Measurements from ENCODE around the gene NSUN4. TPM values are rescaled to one million over a fixed set of nuclear protein-coding genes. Genes with fewer than 3 reads are reported as not detected.
"Not testable (repeated sequence)": the region's sequence is repeated elsewhere in the genome, so short reads cannot be mapped to it uniquely, and the experiment has no call there.

Gene NSUN4
- polyA plus RNA-seq, 3 donors, result 26.9 to 31.7 (median 28.2) TPM

DNA sequence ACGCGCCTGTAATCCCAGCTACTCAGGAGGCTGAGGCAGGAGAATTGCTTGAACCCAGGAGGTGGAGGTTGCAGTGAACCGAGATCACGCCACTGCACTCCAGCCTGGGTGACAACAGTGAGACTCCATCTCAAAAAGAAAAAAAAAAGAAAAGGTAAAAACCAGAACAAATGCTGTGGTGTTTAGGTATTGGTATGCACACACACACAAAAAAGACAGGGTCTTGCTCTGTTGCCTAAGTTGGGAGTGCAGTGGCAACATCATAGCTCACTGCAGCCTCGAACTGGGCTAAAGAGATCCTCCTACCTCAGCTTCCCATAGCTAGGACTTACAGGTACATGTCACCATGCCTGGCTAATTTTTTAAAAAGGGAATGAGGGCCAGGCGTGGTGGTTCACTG, 21.3 kb upstream of the NSUN4 start:
- DNase-seq (ENCODE audit: extremely low read depth in 1 of 11, low read depth in 9 of 11, low spot score in 4 of 11), result not testable (repeated sequence)

DNA sequence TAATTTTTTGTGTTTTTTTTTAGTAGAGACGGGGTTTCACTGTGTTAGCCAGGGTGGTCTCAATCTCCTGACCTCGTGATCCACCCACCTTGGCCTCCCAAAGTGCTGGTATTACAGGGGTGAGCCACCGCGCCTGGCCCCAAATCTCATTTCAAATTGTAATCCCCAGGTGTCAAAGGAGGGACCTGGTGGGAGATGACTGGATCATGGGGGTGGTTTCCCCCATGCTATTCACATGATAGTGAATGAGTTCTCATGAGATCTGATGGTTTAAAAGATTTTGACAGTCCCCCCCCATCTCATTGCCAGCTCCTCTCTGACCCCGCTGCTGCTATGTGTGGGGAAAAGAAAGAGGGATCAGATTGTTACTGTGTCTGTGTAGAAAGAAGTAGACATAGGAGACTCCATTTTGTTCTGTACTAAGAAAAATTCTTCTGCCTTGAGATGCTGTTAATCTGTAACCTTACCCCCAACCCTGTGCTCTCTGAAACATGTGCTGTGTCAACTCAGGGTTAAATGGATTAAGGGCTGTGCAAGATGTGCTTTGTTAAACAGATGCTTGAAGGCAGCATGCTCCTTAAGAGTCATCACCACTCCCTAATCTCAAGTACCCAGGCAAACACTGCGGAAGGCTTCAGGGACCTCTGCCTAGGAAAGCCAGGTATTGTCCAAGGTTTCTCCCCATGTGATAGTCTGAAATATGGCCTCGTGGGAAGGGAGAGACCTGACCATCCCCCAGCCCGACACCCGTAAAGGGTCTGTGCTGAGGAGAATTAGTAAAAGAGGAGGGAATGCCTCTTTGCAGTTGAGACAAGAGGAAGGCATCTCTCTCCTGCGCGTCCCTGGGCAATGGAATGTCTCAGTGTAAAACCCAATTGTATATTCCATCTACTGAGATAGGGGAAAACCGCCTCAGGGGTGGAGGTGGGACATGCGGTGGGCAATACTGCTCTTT, 20.4 kb upstream of the NSUN4 start:
- not testable (repeated sequence) for DNase-seq (ENCODE audit: extremely low read depth in 1 of 11, low read depth in 9 of 11, low spot score in 4 of 11)

DNA sequence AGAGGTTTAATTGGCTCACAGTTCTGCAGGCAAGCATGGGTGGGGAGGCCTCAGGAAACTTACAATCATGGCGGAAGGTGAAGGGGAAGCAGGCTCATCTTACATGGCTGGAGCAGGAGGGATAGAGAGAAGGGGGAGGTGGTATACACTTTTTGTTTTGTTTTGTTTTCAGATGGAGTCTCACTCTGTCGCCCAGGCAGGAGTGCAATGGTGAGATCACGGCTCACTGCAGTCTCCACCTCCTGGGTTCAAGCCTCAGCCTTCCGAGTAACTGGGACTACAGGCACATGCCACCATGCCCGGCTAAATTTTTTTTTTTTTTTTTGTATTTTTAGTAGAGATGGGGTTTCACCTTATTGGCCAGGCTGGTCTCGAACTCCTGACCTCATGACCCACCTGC, 18.4 kb upstream of the NSUN4 start:
- DNase-seq (ENCODE audit: extremely low read depth in 1 of 11, low read depth in 9 of 11, low spot score in 4 of 11), result not testable (repeated sequence)

DNA sequence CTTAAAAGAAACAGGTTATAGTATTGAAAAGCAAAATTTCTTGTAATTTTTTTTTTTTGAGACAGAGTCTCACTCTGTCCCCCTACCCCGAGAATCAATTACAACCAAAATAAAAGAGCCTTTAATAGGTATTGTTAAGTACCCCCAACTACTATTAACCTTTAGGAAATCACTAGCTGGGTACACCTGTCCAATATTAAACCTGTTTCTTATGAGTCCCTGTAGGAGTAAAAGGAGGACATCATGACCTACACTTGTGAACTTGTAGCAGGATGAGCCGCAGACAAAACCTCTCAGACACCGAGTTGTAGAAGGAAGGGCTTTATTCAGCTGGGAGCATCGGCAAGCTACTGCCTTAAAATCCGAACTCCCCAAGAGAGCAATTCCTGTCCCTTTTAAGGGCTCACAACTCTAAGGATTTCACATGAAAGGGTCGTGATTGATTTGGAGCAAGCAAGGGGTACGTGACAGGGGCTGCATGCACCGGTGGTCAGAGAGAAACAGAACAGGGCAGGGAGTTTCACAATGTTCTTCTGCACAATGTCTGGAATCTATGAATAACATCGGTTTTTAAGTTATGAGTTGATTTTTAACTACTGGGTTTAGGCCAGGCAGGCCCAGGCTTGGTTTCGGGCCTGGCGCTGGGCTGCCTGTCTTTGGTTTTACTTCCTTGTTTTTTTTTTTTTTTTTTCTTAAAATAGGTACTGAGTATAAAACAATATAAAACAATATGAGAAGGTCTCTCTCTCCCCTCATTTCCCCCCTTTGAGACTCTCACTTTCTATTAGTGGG, 15.1 kb upstream of the NSUN4 start:
- not testable (repeated sequence) for DNase-seq (ENCODE audit: extremely low read depth in 1 of 11, low read depth in 9 of 11, low spot score in 4 of 11)

DNA sequence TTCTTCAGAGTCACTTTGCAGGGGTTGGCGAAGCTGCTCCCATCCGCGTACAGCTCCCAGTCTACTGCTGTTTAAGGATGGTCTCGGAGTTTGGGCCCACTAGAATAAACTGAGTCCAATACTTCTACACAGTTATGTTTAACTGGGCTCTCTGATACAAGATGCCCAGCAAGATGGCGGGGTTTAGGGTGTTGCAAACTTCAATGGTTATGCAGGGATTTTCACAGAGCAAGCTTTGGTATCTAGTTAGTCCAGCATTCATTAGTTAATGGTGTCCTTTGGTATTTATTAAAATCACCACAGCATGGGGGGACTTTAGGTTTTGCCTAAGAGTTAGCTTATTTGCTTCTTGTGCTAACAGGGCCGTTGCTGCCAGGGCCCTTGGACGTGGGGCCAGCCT, 12.4 kb upstream of the NSUN4 start:
- DNase-seq (ENCODE audit: extremely low read depth in 1 of 11, low read depth in 9 of 11, low spot score in 4 of 11), result not testable (repeated sequence)

DNA sequence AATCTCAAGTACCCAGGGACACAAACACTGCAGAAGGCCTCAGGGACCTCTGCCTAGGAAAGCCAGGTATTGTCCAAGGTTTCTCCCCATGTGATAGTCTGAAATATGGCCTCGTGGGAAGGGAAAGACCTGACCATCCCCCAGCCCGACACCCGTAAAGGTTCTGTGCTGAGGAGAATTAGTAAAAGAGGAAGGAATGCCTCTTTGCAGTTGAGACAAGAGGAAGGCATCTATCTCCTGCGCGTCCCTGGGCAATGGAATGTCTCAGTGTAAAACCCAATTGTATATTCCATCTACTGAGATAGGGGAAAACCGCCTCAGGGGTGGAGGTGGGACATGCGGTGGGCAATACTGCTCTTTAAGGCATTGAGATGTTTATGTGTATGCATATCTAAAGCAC, 10.8 kb upstream of the NSUN4 start:
- DNase-seq (ENCODE audit: extremely low read depth in 1 of 11, low read depth in 9 of 11, low spot score in 4 of 11), result not testable (repeated sequence)

DNA sequence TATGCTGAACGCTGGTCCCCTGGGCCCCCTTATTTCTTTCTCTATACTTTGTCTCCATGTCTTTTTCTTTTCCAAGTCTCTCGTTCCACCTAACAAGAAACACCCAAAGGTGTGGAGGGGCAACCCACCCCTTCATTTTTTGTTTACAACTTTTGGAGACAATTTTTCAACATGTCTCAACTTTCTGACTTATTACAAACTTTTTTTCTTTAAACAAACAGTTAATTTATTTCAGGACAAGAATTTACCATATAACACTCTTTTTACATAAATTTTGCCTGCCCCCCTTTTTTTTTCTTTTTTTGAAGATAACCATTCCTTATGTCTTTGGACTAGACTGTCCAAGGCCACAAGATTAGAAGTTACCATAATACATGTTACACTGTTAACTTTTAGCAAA, 10.2 kb upstream of the NSUN4 start:
- not testable (repeated sequence) for DNase-seq (ENCODE audit: extremely low read depth in 1 of 11, low read depth in 9 of 11, low spot score in 4 of 11)

DNA sequence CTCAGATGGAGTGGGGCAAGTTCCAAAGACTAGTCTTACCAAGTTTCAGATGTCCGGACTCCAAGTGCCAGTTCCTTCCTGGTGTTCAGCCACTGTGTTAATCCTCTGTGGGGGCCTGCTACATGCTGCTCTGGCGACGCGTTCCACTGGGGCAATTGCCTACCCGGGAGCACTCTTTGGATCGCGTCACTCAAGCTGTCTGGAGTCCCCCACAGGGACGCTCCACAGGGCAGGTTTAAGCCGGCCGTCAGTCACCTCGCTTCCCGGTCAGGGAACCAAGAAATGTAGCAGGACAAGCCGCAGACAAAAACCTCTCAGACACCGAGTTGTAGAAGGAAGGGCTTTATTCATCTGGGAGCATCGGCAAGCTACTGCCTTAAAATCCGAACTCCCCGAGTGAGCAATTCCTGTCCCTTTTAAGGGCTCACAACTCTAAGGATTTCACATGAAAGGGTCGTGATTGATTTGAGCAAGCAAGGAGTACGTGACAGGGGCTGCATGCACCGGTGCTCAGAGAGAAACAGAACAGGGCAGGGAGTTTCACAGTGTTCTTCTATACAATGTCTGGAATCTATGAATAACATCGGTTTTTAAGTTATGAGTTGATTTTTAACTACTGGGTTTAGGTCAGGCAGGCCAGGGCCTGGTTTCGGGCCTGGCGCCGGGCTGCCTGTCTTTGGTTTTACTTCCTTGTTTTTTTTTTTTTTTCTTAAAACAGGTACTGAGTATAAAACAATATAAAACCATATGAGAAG, 8.6 kb upstream of the NSUN4 start:
- peak in 1 of 11 donors; percentile 25 for DNase-seq (ENCODE audit: extremely low read depth in 1 of 11, low read depth in 9 of 11, low spot score in 4 of 11)

DNA sequence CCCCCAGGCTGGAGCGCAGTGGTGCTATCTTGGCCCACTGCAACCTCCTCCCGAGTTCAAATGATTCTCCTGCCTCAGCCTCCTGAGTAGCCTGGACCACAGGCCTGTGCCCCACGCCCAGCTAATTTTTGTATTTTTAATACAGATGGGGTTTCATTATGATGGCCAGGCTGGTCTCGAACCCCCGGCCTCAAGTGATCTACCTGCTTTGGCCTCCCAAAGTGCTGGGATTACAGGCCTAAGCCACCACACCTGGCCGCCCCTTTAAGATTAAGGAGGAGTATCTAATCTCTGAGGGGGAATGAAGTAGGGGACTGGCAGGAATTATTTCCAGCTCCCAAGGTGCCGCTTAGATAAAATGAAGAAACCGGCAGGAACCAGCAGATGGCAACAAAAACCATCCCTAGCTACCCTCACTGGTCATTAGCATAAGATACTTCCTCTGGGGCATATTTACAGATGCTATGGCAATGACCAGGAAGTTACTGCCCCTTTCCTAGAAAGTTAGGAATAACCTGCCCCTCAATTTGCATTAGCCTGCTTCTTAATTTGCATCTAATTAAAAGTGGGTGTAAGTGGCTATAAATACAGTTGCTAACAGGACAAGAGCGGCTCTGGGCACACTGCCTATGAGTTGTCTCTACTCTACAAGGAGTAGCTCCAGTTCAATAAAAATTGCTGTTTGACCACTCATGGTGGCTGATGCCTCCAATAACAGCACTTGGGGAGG, 7.1 kb upstream of the NSUN4 start:
- no peak for DNase-seq (ENCODE audit: extremely low read depth in 1 of 11, low read depth in 9 of 11, low spot score in 4 of 11)

DNA sequence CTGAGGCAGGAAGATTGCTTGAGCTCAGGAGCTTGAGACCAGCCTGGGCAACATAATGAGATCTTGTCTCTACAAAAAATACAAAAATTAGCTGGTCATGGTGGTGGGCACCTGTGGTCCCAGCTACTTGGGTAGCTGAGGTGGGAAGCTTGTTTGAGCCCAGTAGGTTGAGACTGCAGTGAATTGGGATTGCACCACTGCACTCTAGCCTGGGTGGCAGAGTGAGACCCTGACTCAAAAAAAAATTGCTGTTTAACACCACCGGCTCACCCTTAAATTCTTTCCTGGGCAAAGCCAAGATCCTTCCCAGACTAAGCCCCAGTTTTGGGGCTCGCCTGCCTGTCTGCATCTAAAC, 6.6 kb upstream of the NSUN4 start:
- no peak for DNase-seq (ENCODE audit: extremely low read depth in 1 of 11, low read depth in 9 of 11, low spot score in 4 of 11)

DNA sequence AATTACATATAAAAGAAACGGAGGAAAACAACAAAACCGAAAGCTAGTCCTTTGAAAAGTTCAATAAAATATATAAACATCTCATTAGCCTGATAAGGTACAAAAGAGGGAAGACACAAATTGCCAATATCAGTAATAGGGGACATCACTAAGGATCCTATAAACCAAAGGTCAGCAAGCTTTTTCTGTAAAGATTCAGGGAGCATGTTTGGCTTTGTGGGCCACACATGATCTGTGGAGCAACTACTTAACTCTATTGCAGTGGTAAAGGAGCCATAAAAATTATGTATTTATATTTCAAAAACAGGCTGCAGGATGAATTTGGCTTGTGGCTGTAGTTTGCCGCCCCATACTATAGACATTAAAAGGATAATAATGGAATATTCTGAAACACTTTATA, 5.5 kb upstream of the NSUN4 start:
- no peak for DNase-seq (ENCODE audit: extremely low read depth in 1 of 11, low read depth in 9 of 11, low spot score in 4 of 11)

DNA sequence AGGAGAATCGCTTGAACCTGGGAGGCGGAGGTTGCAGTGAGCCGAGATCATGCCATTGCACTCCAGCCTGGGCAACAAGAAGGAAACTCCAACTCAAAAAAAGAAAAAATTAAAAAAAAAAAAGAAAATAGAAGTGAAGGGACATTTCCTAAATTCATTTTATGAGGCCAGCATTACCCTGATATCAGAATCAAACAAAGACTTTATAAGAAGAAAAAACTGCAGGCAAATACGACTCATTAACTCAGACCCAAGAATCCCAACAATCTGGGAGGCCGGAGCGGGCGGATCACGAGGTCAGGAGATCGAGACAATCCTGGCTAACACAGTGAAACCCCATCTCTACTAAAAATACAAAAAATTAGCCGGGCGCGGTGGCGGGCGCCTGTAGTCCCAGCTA, 3.2 kb upstream of the NSUN4 start:
- DNase-seq (ENCODE audit: extremely low read depth in 1 of 11, low read depth in 9 of 11, low spot score in 4 of 11), result not testable (repeated sequence)

DNA sequence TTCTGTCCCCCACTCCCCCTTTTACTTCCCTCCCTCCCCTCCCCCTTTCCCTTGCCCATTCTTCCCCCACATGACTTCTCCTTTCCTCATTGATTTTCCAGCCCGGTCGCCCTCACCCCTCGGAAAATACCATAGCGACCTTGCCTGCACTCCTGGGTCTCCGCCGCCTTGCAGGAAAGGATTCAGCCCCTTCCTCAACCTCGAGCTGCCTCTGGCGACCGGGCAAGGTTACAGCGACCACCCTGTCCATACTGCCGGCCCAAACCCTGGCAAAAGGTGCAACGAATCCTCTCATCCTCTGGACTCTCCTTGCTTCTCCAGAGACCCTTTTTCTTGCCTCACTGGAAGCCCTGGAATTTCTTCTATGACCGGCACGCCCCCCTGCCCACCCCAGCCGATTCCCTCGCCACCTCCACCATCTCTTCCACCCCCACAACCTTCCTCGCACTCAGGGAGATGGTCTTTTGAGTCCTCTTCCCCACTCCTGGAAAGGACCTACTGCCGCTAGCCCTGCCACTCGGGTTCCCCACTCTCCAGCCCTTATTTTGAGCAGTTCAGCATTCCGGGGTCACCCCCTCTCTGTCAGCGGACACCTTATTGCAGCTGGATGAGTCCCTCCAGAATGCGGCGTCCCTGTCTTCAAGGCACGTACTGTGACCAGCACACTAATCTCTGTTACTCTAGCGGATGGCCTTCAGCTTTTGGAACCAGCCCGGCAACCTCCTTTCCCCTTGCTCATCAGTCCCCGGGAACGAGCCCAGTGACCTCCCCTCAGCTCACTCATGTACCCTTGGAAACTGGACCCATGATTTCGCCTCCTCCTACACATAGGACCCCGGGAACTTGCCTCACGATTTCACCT, 846 bp downstream of the NSUN4 start:
- no peak for DNase-seq (ENCODE audit: extremely low read depth in 1 of 11, low read depth in 9 of 11, low spot score in 4 of 11)

DNA sequence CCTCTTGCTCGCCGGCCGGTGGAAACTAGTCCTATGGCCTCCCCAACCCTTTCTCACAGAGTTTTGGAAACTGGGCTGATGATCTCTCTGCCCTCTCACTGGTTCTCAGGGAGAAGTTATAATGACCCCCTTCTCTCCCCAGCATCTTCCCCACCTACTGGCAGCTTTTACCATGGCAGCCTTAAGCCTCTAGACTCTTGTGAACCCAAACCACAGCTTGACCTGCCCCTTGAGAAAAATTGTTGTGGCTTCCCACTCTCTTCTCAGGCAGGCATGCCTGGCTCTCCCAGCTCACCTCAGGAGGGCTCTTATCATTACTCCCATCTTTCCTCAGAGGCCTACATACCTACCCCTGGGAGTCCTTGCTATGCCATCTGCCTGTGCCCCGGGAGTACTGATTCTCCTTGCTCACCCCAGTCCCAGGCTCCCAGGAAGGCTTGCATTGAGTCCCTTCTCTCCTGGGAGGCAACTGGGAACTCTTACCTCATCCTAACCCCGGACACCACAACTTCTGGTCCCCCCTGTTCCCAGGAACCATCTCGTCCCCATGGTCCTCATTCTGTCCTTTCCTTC, 1.6 kb downstream of the NSUN4 start:
- DNase-seq (ENCODE audit: extremely low read depth in 1 of 11, low read depth in 9 of 11, low spot score in 4 of 11), result no peak

DNA sequence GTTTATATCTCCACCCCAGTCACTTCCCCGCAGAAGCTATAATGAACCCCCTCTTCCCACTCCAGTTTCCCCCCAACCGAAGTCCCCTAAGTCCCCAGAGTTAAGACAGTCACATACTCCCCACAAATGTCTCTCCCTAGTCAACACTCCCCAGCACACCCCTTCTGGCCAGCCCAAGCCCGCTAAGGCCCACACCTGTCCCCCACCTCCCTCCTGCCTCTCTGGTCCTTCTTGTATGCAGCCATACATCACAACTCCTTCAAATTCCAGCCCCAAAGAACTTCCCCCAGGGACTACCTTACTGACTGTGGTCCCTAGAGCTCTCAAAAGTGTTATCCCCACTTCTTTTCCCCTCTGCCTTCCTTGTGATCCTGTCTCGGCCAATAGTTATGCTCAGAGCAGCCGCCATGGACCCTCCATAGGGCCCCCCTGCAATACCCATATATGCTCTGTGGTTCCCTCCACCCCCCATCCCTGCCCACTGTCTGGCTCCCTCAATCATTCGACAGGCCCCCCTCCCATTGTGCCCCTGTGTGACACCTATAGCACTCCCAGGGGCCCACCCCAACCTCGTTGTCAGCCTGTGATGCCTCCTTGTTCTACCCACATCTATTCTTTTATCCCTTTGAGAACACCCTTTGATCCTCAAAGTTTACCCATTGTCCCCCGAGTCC, 2.2 kb downstream of the NSUN4 start:
- no peak for DNase-seq (ENCODE audit: extremely low read depth in 1 of 11, low read depth in 9 of 11, low spot score in 4 of 11)

DNA sequence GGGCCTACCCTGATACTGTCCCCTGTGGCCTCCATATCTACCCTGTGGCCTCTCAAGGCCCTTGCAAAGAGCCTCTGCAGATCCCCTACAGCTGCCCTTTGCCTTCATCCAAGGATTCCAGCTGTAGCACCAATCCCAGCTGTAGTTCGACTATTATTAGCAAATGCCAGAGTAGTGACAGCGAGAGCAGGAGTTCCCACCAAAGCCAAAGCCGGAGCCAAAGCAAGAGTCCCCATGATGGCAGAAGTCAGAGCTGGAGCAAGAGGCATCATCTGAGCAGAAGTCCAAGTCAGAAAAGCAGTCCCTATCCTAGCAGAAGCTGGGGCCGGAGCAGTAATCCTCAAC, 2.7 kb downstream of the NSUN4 start:
- no peak for DNase-seq (ENCODE audit: extremely low read depth in 1 of 11, low read depth in 9 of 11, low spot score in 4 of 11)

DNA sequence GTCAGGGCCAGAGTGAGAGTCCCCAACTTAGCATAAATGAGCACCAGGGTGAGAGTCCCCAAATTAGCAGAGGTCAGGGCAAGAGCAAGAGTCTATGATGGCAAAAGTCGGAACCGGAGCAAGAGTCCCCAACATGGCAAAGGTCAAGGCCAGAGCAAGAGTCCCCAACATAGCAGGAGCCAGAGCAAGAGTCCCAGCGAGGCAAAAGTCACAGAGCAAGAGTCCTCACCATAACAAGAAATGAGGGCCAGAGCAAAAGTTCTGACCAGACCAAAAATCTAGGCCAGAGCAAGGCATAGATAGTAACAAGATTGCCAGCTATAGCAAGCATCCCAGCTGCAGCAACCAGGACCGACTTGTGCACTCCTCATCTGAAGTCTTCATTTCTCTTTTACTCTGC, 3.1 kb downstream of the NSUN4 start:
- DNase-seq (ENCODE audit: extremely low read depth in 1 of 11, low read depth in 9 of 11, low spot score in 4 of 11), result no peak

All from renal cortex interstitium (tissue), 11 donors.